Hepatocyte (in vitro differentiated cells): ENCODE results near the gene RNF130. TPM values are rescaled to one million over a fixed set of nuclear protein-coding genes. Genes with fewer than 3 reads are reported as not detected.

Experiments
- DNase-seq: peaks from one replicate; pipeline ENCODE4 v3.0.0-alpha.2; 2016; ENCODE audit warnings: low spot score
- H2AFZ ChIP-seq: fragments of 200-600 bp; sonication (generic); 2 replicates; pipeline ENCODE4 v1.6.0; 2016; ENCODE audit warnings: antibody characterized with exemption, mild to moderate bottlenecking
- H3K27ac ChIP-seq: fragments of 200-600 bp; sonication (generic); 2 replicates; pipeline ENCODE4 v1.5.1; 2016; ENCODE audit warnings: mild to moderate bottlenecking
- H3K27me3 ChIP-seq: fragments of 200-600 bp; sonication (generic); 2 replicates; pipeline ENCODE4 v1.6.1; 2016
- H3K36me3 ChIP-seq: fragments of 200-600 bp; sonication (generic); replicated peaks from 2 replicates; pipeline ENCODE4 v1.5.1; 2016; ENCODE audit warnings: low read depth; ENCODE audit not compliant: insufficient read depth
- H3K4me1 ChIP-seq: fragments of 200-600 bp; sonication (generic); 2 replicates; pipeline ENCODE4 v1.5.1; 2016; ENCODE audit warnings: mild to moderate bottlenecking, moderate library complexity; ENCODE audit not compliant: insufficient read depth
- H3K4me2 ChIP-seq: fragments of 200-600 bp; sonication (generic); 2 replicates; pipeline ENCODE4 v1.6.0; 2016
- H3K4me3 ChIP-seq: fragments of 200-600 bp; sonication (generic); 2 replicates; pipeline ENCODE4 v1.5.1; 2016; ENCODE audit warnings: mild to moderate bottlenecking
- H3K79me2 ChIP-seq: fragments of 200-600 bp; sonication (generic); 2 replicates; pipeline ENCODE4 v1.6.0; 2017; ENCODE audit warnings: mild to moderate bottlenecking
- H3K9me2 ChIP-seq: fragments of 200-600 bp; sonication (generic); replicated peaks from 2 replicates; pipeline ENCODE4 v1.6.0; 2017; ENCODE audit warnings: mild to moderate bottlenecking; ENCODE audit not compliant: insufficient read depth
- H3K9me3 ChIP-seq: fragments of 200-600 bp; sonication (generic); 2 replicates; pipeline ENCODE4 v1.5.1; 2016; ENCODE audit warnings: low read depth, mild to moderate bottlenecking
- H4K20me1 ChIP-seq: fragments of 200-600 bp; sonication (generic); 2 replicates; pipeline ENCODE4 v1.6.0; 2016; ENCODE audit warnings: mild to moderate bottlenecking; ENCODE audit not compliant: insufficient read depth, poor library complexity, severe bottlenecking
- EZH2 ChIP-seq: fragments of 200-600 bp; sonication (generic); IDR thresholded peaks from 2 replicates; pipeline ENCODE4 v1.6.1; 2016; ENCODE audit warnings: antibody characterized with exemption, mild to moderate bottlenecking, borderline replicate concordance
- EZH2phosphoT487 ChIP-seq: fragments of 200-600 bp; sonication (generic); IDR thresholded peaks from one replicate; pipeline ENCODE4 v1.6.1; 2018; ENCODE audit warnings: antibody characterized with exemption, mild to moderate bottlenecking, low read depth, moderate library complexity; ENCODE audit not compliant: unreplicated experiment, severe bottlenecking
- WGBS: methylation state at CpG from one replicate; pipeline ENCODE4 v1.1.6; 2016; ENCODE audit warnings: low lambda C conversion rate; ENCODE audit errors: missing lambda C conversion rate; 5-methylcytosine and 5-hydroxymethylcytosine counted together
- polyA plus RNA-seq: library from polyadenylated mRNA; unstranded; fragments of >200 nt; fragmentation: Nextera tagmentation; extraction: Ambion mirVana; gene quantifications from 2 replicates; pipeline ENCODE4 v1.2.1, GENCODE V29; 2016
- total RNA-seq: library from RNA; depleted of rRNA; stranded (reverse); fragments of >200 nt; gene quantifications from 2 replicates; pipeline ENCODE4 v1.2.3, GENCODE V29; 2014
- TF ChIP-seq, protein P1 (sequence below): fragments of 200-600 bp; sonication (generic); IDR thresholded peaks from 2 replicates; pipeline ENCODE4 v1.5.1; 2016; ENCODE audit warnings: antibody characterized with exemption, mild to moderate bottlenecking; ENCODE audit not compliant: poor library complexity

The RNF130 gene
- total and polyA plus RNA-seq, 2 experiments from 2014 or later = 42.4 to 64.9 TPM

DNA sequence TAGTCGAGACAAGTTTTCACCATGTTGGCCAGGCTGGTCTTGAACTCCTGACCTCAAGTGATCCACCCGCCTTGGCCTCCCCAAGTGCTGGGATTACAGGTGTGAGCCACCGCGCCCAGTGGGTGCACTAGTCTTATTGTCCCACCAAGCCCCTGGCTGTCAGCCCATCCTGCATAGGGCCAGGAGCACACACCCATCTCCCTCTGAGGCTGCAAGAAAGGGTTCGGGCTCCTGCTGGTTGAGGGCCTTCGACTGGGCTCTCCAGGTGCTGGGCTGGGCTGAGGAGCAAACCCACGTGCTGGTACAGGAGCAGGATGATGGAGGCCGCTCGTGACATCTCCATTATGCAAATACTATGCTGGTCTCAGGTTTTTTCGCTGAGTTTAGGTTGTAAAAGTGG lies 25.1 kb upstream of the RNF130 start:
- Histone ChIP-seq H3K27me3 (no peaks in the 10 kb centered on the region), H3K4me2 (no peak overlapping the region), H3K4me3 (no peak overlapping the region), H3K4me1 (no peaks in the 10 kb centered on the region), H3K79me2 (no peaks in the 10 kb centered on the region), H3K27ac (no peak overlapping the region), H2AFZ (no peak overlapping the region), H3K36me3 (no peaks in the 10 kb centered on the region), H3K9me2 (no peaks in the 10 kb centered on the region), H4K20me1 (no peaks in the 10 kb centered on the region), H3K9me3 (no peaks in the 10 kb centered on the region)
- WGBS = 96% methylated on average over 10 of the region's 10 CpGs
- no peak for TF ChIP-seq EZH2
- TF ChIP-seq, protein P1, sequence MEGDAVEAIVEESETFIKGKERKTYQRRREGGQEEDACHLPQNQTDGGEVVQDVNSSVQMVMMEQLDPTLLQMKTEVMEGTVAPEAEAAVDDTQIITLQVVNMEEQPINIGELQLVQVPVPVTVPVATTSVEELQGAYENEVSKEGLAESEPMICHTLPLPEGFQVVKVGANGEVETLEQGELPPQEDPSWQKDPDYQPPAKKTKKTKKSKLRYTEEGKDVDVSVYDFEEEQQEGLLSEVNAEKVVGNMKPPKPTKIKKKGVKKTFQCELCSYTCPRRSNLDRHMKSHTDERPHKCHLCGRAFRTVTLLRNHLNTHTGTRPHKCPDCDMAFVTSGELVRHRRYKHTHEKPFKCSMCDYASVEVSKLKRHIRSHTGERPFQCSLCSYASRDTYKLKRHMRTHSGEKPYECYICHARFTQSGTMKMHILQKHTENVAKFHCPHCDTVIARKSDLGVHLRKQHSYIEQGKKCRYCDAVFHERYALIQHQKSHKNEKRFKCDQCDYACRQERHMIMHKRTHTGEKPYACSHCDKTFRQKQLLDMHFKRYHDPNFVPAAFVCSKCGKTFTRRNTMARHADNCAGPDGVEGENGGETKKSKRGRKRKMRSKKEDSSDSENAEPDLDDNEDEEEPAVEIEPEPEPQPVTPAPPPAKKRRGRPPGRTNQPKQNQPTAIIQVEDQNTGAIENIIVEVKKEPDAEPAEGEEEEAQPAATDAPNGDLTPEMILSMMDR = no peak
- TF ChIP-seq EZH2phosphoT487 = no peak
- DNase-seq = no peak

DNA sequence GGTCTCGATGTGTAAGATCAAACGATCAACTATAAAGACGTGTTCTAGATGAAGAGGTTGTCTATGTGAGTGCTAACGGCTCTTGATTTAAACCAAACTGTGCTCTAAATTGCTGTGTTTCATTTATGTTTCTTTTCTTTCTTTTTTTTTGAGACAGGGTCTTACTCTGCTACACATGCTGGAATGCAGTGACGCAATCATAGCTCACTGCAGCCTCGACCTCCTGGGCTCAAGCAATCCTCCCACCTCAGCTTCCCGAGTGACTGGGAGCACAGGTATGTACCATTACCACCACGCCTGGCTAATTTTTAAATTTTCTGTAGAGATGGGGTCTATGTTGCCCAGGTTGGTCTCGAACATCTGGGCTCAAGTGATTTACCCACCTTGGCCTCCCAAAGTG lies 24.0 kb upstream of the RNF130 start:
- no peaks in the 10 kb centered on the region for H3K9me2 ChIP-seq
- H3K4me3 ChIP-seq = no peak overlapping the region
- no peak overlapping the region for H3K27ac ChIP-seq
- H3K9me3 ChIP-seq = no peaks in the 10 kb centered on the region
- no peaks in the 10 kb centered on the region for H4K20me1 ChIP-seq
- no peak overlapping the region for H3K4me2 ChIP-seq
- H3K79me2 ChIP-seq = no peaks in the 10 kb centered on the region
- whole genome bisulfite sequencing = 66% methylated on average over 9 of the region's 9 CpGs
- no peaks in the 10 kb centered on the region for H3K4me1 ChIP-seq
- no peaks in the 10 kb centered on the region for H3K36me3 ChIP-seq
- DNase-seq = no peak
- TF ChIP-seq, protein P1 = no peak
- TF ChIP-seq EZH2 (no peak), EZH2phosphoT487 (no peak)
- H3K27me3 ChIP-seq = no peaks in the 10 kb centered on the region
- H2AFZ ChIP-seq = no peak overlapping the region

DNA sequence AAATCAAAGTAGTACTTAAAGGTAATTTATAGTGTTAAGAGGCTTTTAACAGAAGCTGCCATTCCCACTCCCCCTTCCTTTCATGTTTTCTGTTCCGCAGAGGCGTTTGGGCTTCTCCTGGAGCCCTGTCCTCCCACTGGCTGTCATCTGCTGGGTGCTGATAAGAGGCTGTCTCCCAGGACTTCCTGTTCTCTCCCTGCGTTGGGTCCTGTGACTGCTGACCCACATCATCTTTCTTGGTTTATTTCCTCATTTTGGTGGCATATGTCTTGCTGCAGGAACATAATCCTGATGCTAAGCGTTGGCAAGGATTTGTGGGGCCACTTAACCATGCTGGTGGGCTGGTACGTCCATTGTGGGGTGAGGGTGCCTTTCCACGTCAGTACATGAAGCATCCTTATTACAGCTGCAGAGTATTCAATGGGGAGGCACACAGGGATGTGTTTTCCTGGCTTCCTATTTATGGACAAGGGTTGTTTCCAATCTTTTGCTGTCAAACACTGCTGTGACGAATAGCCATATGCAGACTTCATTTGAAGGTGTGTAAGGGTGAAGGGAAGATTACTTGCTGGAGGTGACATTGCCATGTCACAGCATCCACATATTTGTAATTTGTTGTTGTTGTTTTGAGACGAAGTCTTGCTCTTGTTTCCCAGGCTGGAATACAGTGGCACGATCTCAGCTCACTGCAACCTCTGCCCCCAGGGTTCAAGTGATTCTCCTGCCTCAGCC lies 22.3 kb upstream of the RNF130 start:
- 66% methylated on average over 9 of the region's 9 CpGs for WGBS
- Histone ChIP-seq H4K20me1 (no peaks in the 10 kb centered on the region), H3K4me1 (no peaks in the 10 kb centered on the region), H3K4me3 (no peak overlapping the region), H3K27me3 (no peaks in the 10 kb centered on the region), H3K9me2 (no peaks in the 10 kb centered on the region), H2AFZ (no peak overlapping the region), H3K36me3 (no peaks in the 10 kb centered on the region), H3K27ac (no peak overlapping the region), H3K79me2 (no peaks in the 10 kb centered on the region), H3K4me2 (no peak overlapping the region), H3K9me3 (no peaks in the 10 kb centered on the region)
- no peak for DNase-seq
- TF ChIP-seq EZH2 (no peak), EZH2phosphoT487 (no peak)
- TF ChIP-seq, protein P1 = no peak
